Erythroblast (primary cell): ENCODE measurements around the gene CYP27B1.

Experiments
- GATA1 ChIP-seq: IDR thresholded peaks from 2 replicates; pipeline ENCODE4 v1.6.1; 2011; ENCODE audit warnings: low read depth, mild to moderate bottlenecking, control low read depth, low read length, moderate library complexity
- POLR2A ChIP-seq: IDR thresholded peaks from 2 replicates; pipeline ENCODE4 v1.6.1; 2011; ENCODE audit warnings: mild to moderate bottlenecking, low read length

DNA sequence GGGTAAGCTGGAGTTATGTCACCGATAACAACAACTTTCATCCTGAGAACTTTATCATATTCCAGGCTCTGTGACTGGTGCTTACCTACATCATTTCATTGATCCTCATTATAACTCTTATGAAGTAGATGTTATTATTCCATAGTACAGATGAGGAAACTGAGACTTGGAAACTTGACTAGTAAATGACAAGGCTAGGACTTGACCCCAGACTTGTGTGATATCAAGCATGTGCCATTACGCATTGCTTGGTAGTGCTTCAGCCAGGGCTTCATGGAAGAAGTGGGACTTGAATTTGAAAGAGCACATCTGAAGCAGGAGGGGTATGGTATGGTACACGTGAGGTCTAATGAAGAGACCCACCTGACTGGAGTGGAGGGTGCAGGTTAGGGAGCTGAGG, 39.8 kb upstream of the CYP27B1 start:
- TF ChIP-seq POLR2A (no peak), GATA1 (no peak)
